ENCODE data around the gene CRTAC1.

DNA sequence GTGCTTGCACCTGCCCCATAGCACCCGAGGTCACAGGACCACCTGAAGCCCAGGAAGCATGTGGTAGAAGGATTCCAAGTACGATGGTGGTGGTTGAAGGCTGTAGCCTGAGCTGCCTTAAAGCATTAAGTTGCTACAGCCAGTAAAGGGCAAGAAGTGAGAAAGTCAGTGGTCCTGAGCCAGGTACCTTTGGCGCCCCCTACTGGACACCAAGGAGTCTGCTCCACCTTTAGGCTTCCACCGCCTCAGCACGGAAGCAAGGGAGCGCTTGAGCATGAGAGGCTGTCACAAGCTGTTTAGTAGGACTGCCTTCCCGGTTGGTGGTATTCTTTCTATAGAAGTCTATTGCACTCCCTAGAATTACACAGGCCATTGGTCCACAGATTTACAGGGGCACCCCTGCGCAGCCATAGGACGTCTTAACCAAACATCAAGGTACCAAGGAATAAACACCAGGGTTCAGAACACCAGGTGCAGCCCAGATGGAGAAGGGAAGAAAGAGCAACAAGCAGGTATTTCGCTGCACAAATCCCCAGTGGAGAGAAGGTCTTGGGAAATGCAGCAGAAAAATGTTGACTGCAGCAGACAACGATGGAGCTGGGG lies 2.2 kb downstream of the CRTAC1 start:
- TF ChIP-seq EP300 (IDR thresholded peaks at IDR 0.05; ENCODE audit: low read depth) (no peak), POLR2AphosphoS5 (IDR thresholded peaks at IDR 0.05) (no peak)

Data from transverse colon (tissue), 3 donors.